Prostate gland (tissue), 2 donors: ENCODE measurements around the gene ARHGAP27. TPM values are rescaled to one million over a fixed set of nuclear protein-coding genes. Genes with fewer than 3 reads are reported as not detected.

Experiments used
- DNase-seq: peaks from one replicate; pipeline ENCODE4 v3.0.0-alpha.2; 2019; ENCODE audit warnings: low spot score
- H3K27ac ChIP-seq, 2 donors: fragments of 200-600 bp; sonication (generic); 2 replicates each; pipeline ENCODE4 v1.5.1; 2017 to 2019
- H3K27me3 ChIP-seq: fragments of 200-600 bp; sonication (generic); replicated peaks from 2 replicates; pipeline ENCODE4 v1.5.1; 2019; ENCODE audit not compliant: insufficient read depth
- H3K36me3 ChIP-seq, 2 donors: fragments of 200-600 bp; sonication (generic); 1 replicate in 1 of 2; 2 replicates in 1 of 2; pipeline versions ENCODE4 v1.5.1 to v1.8.1; 2017 to 2019
- H3K4me1 ChIP-seq: fragments of 200-600 bp; sonication (generic); replicated peaks from 2 replicates; pipeline ENCODE4 v1.5.1; 2019
- H3K4me3 ChIP-seq, 2 donors: fragments of 200-600 bp; sonication (generic); 2 replicates each; pipeline ENCODE4 v1.5.1; 2017 to 2019
- H3K9me3 ChIP-seq: fragments of 200-600 bp; sonication (generic); 2 replicates; pipeline ENCODE4 v1.5.1; 2017
- CTCF ChIP-seq, 4 experiments: fragments of 200-600 bp in 2 of 4; fragments of 450-650 bp in 2 of 4; sonication (generic) in 2 of 4; IDR thresholded peaks; 1 replicate in 3 of 4; 2 replicates in 1 of 4; pipeline ENCODE4 v1.5.1; 2016 to 2019; ENCODE audit warnings: antibody characterized with exemption in 4 of 4, mild to moderate bottlenecking in 2 of 4, moderate library complexity in 2 of 4
- POLR2A ChIP-seq: fragments of 450-650 bp; IDR thresholded peaks from one replicate; pipeline ENCODE4 v1.6.1; 2016; ENCODE audit warnings: antibody characterized with exemption, mild to moderate bottlenecking
- POLR2AphosphoS5 ChIP-seq: sonication (generic); formaldehyde crosslinking; IDR thresholded peaks from one replicate; pipeline ENCODE4 v1.6.1; 2017; ENCODE audit warnings: antibody characterized with exemption
- WGBS: methylation state at CpG from one replicate; pipeline ENCODE4 v1.1.5; 2018; 5-methylcytosine and 5-hydroxymethylcytosine counted together
- intact Hi-C: fragments of 100-400 bp; cut with DNase I; formaldehyde crosslinking; loops from one replicate; pipeline ENCODE4 v1.14.2; 2022
- total RNA-seq, 2 donors: library from RNA; depleted of rRNA; stranded (reverse); fragments of >200 nt; gene quantifications; one replicate each; pipeline ENCODE4 v1.1.0, GENCODE V29; 2016

Gene ARHGAP27
- total RNA-seq, 2 donors from 2014 or later: 37.9 to 39.9 TPM

- TF ChIP-seq POLR2AphosphoS5: no peak
- TF ChIP-seq POLR2A: no peak
- TF ChIP-seq CTCF (IDR thresholded peaks at IDR 0.05): no peak
- Histone ChIP-seq H3K4me3 (no peak overlapping the region), H3K36me3 (no peaks in the 10 kb centered on the region), H3K4me1 (no peaks in the 10 kb centered on the region), H3K27ac (no peak overlapping the region), H3K9me3 (no peaks in the 10 kb centered on the region), H3K27me3 (no peaks in the 10 kb centered on the region)
- no peak for DNase-seq
- WGBS: 92% methylated on average over 13 of the region's 13 CpGs
- intact Hi-C loops: no loop called here
These were observed 52.5 kb downstream of the ARHGAP27 start for GRCh38 chr17:45380046-45380765.

- TF ChIP-seq POLR2AphosphoS5 (no peak), CTCF (IDR thresholded peaks at IDR 0.05) (no peak), POLR2A (no peak)
- Histone ChIP-seq H3K4me1 (no peaks in the 10 kb centered on the region), H3K9me3 (no peaks in the 10 kb centered on the region), H3K27me3 (no peaks in the 10 kb centered on the region), H3K27ac (no peak overlapping the region), H3K36me3 (no peaks in the 10 kb centered on the region), H3K4me3 (no peak overlapping the region)
- intact Hi-C loops: no loop called here
- no peak for DNase-seq
- WGBS: 88% methylated on average over 8 of the region's 8 CpGs
These were observed 55.3 kb downstream of the ARHGAP27 start for GRCh38 chr17:45377401-45377800.

DNA sequence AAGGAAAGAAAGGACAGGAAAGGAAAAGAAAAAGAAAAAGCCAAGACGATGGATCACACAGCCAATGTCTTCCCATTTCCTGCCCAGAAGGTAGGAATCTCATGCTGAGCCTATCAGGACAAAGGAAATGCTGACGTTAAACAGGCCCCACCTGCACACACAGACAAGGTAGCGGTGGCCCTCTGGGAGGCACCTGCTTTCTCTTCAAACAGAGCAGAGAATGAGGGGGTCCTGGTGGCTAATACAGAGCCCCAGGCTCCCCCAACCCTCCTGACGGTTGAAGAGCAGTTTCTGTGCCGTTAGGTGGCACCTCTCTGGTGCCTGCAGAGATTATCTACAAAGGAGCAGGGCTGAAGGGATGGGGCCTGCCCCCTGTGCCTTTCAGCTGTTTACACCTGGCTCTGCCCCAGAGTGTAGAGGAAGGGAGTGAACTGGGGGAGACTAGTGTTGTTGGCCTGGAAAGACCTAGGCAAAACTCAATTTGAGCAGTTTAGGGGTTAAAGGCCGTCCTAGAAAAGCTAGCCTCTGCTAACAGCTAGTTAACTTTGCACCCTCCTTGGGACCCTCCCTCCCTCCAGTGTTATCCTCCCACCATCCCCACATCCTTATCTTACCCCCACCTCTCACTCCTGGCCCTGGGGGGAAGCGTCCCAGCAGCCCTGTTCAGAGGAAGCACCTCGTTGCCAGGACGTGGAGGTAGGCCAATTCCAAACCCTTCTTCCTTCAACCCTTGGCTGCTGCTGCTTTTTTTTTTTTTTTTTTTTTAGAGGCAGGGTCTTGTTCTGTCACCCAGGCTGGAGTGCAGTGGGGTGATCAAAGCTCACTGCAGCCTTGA, 56.3 kb downstream of the ARHGAP27 start:
- Histone ChIP-seq H3K27me3 (no peaks in the 10 kb centered on the region), H3K9me3 (no peaks in the 10 kb centered on the region), H3K4me3 (no peak overlapping the region), H3K36me3 (no peaks in the 10 kb centered on the region), H3K4me1 (no peaks in the 10 kb centered on the region), H3K27ac (no peak overlapping the region)
- 55% methylated on average over 9 of the region's 9 CpGs for WGBS
- no peak for TF ChIP-seq POLR2AphosphoS5
- intact Hi-C loops: no loop called here
- DNase-seq: no peak

GRCh38 chr17:45374501-45374900, 58.2 kb downstream of the ARHGAP27 start:
- Histone ChIP-seq H3K9me3 (no peaks in the 10 kb centered on the region), H3K4me1 (no peaks in the 10 kb centered on the region), H3K27me3 (no peaks in the 10 kb centered on the region), H3K27ac (no peak overlapping the region), H3K4me3 (no peak overlapping the region), H3K36me3 (no peaks in the 10 kb centered on the region)
- DNase-seq: no peak
- WGBS: 76% methylated on average over 6 of the region's 6 CpGs
- TF ChIP-seq CTCF (IDR thresholded peaks at IDR 0.05) (no peak), POLR2AphosphoS5 (no peak), POLR2A (no peak)
- intact Hi-C loops: loop anchor here (5.0 kb wide), 1 partner anchor 57 kb away; the partner anchor contains the start of gene MAP3K14

DNA sequence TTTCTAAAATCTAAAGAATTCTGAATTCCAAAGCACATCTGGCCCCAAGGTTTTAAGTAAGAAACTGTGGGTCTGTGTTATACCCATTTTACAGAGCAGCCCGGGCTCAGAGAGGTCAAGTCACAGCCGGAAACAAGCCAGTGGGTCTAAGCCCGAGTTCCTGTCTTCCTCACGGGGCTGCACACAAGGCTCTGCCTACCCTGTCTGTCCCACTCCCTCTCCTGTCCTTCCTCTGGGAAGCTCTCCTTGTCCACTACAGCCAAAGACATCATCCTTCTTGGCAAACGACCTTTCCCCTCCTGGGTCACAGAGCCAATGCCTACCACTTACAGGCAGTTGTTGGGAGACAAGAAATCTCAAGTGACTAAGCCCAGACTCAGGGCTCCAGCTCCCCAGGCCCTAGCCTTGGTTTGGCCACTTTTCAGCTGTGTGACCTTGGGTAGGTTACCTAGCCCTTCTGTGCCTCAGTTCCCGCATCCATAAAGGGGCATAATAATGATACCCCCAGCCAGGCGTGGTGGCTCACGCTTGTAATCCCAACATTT, 60.3 kb downstream of the ARHGAP27 start:
- Histone ChIP-seq H3K27ac (peak overlapping the region; percentile 74 to 77), H3K4me1 (no peaks in the 10 kb centered on the region), H3K27me3 (no peaks in the 10 kb centered on the region), H3K9me3 (no peaks in the 10 kb centered on the region), H3K36me3 (no peaks in the 10 kb centered on the region), H3K4me3 (no peak overlapping the region)
- intact Hi-C loops: loop anchor here (5.0 kb wide), 1 partner anchor 55 kb away; the partner anchor contains the start of gene MAP3K14
- 92% methylated on average over 8 of the region's 8 CpGs for WGBS
- no peak for DNase-seq
- TF ChIP-seq POLR2A: no peak
- no peak for TF ChIP-seq CTCF (IDR thresholded peaks at IDR 0.05)
- no peak for TF ChIP-seq POLR2AphosphoS5
